Fibroblast of lung (primary cell): ENCODE results near the gene PILRB. TPM values are rescaled to one million over a fixed set of nuclear protein-coding genes. Genes with fewer than 3 reads are reported as not detected.
A peak's percentile ranks its signal among the peaks of the same experiment; 100 is the strongest.
"Not testable (repeated sequence)": the region's sequence is repeated elsewhere in the genome, so short reads cannot be mapped to it uniquely, and the experiment has no call there.

ENCODE experiments used
- DNase-seq, 2 donors: peaks; one replicate each; pipeline versions ENCODE4 v3.0.0 to v3.0.0-alpha.2; 2010; ENCODE audit warnings: low read depth in 2 of 2
- H2AFZ ChIP-seq: 2 replicates; pipeline ENCODE4 v1.5.1; 2012; ENCODE audit warnings: low read length, control low read depth, inconsistent platforms
- H3K27ac ChIP-seq: 2 replicates; pipeline ENCODE4 v1.5.1; 2011; ENCODE audit warnings: low read length, control low read depth; ENCODE audit not compliant: insufficient read depth
- H3K27me3 ChIP-seq: 2 replicates; pipeline ENCODE4 v1.5.1; 2011; ENCODE audit warnings: mild to moderate bottlenecking, low read length; ENCODE audit not compliant: control insufficient read depth, insufficient read depth
- H3K36me3 ChIP-seq: 2 replicates; pipeline ENCODE4 v1.5.1; 2011; ENCODE audit warnings: low read length; ENCODE audit not compliant: control insufficient read depth, insufficient read depth
- H3K4me1 ChIP-seq: 2 replicates; pipeline ENCODE4 v1.5.1; 2011; ENCODE audit warnings: low read length; ENCODE audit not compliant: control insufficient read depth, insufficient read depth; ENCODE audit errors: extremely low read depth
- H3K4me2 ChIP-seq: 2 replicates; pipeline ENCODE4 v1.5.1; 2011; ENCODE audit warnings: low read length, control low read depth; ENCODE audit not compliant: insufficient read depth; ENCODE audit errors: extremely low read depth
- H3K4me3 ChIP-seq, 4 experiments: fragments of 200-600 bp in 1 of 4; sonication (generic) in 1 of 4; replicated peaks in 1 of 4; 2 replicates each; pipeline ENCODE4 v1.5.1; 2011 to 2016; ENCODE audit warnings: low read length in 4 of 4, low read depth in 3 of 4, mild to moderate bottlenecking in 3 of 4, control low read depth in 2 of 4, inconsistent platforms in 1 of 4, mixed read lengths in 1 of 4; ENCODE audit not compliant: insufficient read depth in 1 of 4; ENCODE audit errors: control extremely low read depth in 1 of 4
- H3K79me2 ChIP-seq: 2 replicates; pipeline ENCODE4 v1.5.1; 2012; ENCODE audit warnings: mild to moderate bottlenecking, low read length, inconsistent platforms; ENCODE audit not compliant: control insufficient read depth, insufficient read depth
- H3K9ac ChIP-seq: 2 replicates; pipeline ENCODE4 v1.5.1; 2011; ENCODE audit warnings: mild to moderate bottlenecking, low read length, control low read depth; ENCODE audit not compliant: insufficient read depth
- H3K9me3 ChIP-seq: 2 replicates; pipeline ENCODE4 v1.5.1; 2012; ENCODE audit warnings: low read depth, low read length; ENCODE audit not compliant: control insufficient read depth, insufficient read depth
- H4K20me1 ChIP-seq: 2 replicates; pipeline ENCODE4 v1.5.1; 2011; ENCODE audit warnings: low read length; ENCODE audit not compliant: control insufficient read depth, insufficient read depth; ENCODE audit errors: extremely low read depth
- EZH2 ChIP-seq: IDR thresholded peaks from 2 replicates; pipeline ENCODE4 v1.5.1; 2012; ENCODE audit warnings: low read length, control low read depth, mild to moderate bottlenecking; ENCODE audit errors: missing control alignments
- polyA minus RNA-seq: library from RNA; depleted of rRNA, polyadenylated mRNA; stranded (reverse); fragments of >200 nt; gene quantifications from 2 replicates; pipeline ENCODE4 v1.2.3, GENCODE V29; 2011; ENCODE audit warnings: low replicate concordance
- polyA plus RNA-seq, 2 donors: library from polyadenylated mRNA; depleted of rRNA in 1 of 2; stranded (reverse) in 1 of 2; unstranded in 1 of 2; fragments of >200 nt; gene quantifications; 2 replicates each; pipeline ENCODE4 v1.2.1, GENCODE V29; 2011 to 2012; ENCODE audit warnings: missing spikeins in 1 of 2
- total RNA-seq: library from RNA; depleted of rRNA; stranded (reverse); fragments of >200 nt; gene quantifications from 2 replicates; pipeline ENCODE4 v1.2.1, GENCODE V29; 2014
- TF ChIP-seq, protein P1 (sequence below), 2 donors: IDR thresholded peaks in 1 of 2; conservative IDR thresholded peaks in 1 of 2; 1 replicate in 1 of 2; 2 replicates in 1 of 2; pipeline ENCODE4 v1.5.1; 2011 to 2012; ENCODE audit warnings: low read length in 2 of 2, control low read depth in 1 of 2, inconsistent platforms in 1 of 2, low read depth in 1 of 2, mild to moderate bottlenecking in 1 of 2

PILRB gene
- total RNA-seq = 3.6 and 4.3 TPM in 2 replicates
- 6.5 and 8.8 TPM in 2 replicates for polyA plus RNA-seq
- polyA plus RNA-seq (2012) = 2.7 TPM in 2 replicates
- 6.3 and 18.0 TPM in 2 replicates for polyA minus RNA-seq

DNA sequence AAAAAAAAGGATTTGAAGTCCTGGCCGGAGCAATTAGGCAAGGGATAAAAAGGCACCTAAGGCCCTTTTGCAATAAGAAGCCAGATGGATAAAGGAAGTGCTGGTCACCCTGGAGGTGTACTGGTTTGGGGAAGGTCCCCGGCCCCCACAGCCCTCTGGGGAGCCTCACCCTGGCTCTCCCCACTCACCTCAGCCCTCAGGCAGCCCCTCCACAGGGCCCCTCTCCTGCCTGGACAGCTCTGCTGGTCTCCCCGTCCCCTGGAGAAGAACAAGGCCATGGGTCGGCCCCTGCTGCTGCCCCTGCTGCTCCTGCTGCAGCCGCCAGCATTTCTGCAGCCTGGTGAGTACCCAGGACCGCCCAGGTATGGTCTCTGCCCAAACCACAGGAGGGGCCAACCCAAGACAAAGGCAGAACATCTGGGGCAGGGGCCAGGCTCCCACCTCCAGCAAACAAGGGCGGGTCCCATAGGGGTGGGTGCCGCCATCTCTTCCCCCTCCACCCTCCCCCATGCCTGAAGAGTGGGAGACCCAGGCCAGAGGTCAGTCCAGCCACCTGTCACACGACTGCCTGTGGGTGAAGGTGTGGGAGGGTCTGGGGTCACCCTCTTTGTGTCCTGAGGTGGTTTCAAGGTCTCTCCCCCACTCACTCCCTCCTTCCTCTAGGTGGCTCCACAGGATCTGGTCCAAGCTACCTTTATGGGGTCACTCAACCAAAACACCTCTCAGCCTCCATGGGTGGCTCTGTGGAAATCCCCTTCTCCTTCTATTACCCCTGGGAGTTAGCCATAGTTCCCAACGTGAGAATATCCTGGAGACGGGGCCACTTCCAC lies at the start of gene PILRB:
Gene PILRB (plus strand): TSS at position 91 of the 830 bp plus-strand sequence. CDS start 186 bp downstream, at position 277.
- Histone ChIP-seq H3K4me3 (no peak within 1 kb of the TSS), H2AFZ (no peak within 1 kb of the TSS), H3K27ac (no peak within 1 kb of the TSS), H3K4me2 (no peak within 1 kb of the TSS), H3K9ac (no peak within 1 kb of the TSS), H3K79me2 (no peaks in the 10 kb centered on the region), H3K36me3 (peaks cover 26% of the 10 kb centered on the region), H4K20me1 (no peaks in the 10 kb centered on the region), H3K4me1 (no peaks in the 10 kb centered on the region), H3K27me3 (no peaks in the 10 kb centered on the region), H3K9me3 (no peaks in the 10 kb centered on the region)
- DNase-seq = no peak
- TF ChIP-seq EZH2 = no peak
- TF ChIP-seq, protein P1, sequence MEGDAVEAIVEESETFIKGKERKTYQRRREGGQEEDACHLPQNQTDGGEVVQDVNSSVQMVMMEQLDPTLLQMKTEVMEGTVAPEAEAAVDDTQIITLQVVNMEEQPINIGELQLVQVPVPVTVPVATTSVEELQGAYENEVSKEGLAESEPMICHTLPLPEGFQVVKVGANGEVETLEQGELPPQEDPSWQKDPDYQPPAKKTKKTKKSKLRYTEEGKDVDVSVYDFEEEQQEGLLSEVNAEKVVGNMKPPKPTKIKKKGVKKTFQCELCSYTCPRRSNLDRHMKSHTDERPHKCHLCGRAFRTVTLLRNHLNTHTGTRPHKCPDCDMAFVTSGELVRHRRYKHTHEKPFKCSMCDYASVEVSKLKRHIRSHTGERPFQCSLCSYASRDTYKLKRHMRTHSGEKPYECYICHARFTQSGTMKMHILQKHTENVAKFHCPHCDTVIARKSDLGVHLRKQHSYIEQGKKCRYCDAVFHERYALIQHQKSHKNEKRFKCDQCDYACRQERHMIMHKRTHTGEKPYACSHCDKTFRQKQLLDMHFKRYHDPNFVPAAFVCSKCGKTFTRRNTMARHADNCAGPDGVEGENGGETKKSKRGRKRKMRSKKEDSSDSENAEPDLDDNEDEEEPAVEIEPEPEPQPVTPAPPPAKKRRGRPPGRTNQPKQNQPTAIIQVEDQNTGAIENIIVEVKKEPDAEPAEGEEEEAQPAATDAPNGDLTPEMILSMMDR (conservative IDR thresholded peaks at IDR 0.05 in 1 of 2, IDR thresholded peaks at IDR 0.05 in 1 of 2; ENCODE audit: low read depth in 1 of 2, low read length in 2 of 2) = peak in 1 of 2 donors; percentile 9

- H3K27me3 ChIP-seq, H3K9ac ChIP-seq, H4K20me1 ChIP-seq, H3K36me3 ChIP-seq, H3K4me3 ChIP-seq, H3K9me3 ChIP-seq, DNase-seq, H3K27ac ChIP-seq, H3K4me1 ChIP-seq, H2AFZ ChIP-seq, H3K4me2 ChIP-seq, H3K79me2 ChIP-seq: not testable (repeated sequence)
Measured at GRCh38 chr7:100318329-100318728, 39.6 kb upstream of the PILRB start.

DNA sequence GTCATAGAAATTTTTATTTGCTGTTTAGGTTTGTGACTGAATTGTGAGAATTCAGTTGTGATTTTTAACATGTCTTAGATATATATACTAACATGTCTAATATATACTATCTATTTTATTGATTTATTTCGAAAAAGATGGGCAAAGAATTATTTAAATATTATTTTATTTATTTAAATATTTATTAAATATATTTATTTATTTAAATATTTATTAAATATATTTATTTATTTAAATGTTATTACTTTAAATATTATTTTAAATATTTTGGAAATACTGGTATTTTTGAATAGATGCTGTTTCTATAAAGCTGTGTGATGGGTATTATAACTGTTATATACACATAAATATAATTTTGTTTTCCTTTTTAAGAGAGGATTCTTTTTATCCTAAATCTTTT lies 36.3 kb upstream of the PILRB start:
- H3K4me1 ChIP-seq, H3K9me3 ChIP-seq, H3K79me2 ChIP-seq, H3K27ac ChIP-seq, H3K4me2 ChIP-seq, H3K9ac ChIP-seq, H3K27me3 ChIP-seq, H3K36me3 ChIP-seq, H3K4me3 ChIP-seq, H2AFZ ChIP-seq, DNase-seq, H4K20me1 ChIP-seq: not testable (repeated sequence)

DNA sequence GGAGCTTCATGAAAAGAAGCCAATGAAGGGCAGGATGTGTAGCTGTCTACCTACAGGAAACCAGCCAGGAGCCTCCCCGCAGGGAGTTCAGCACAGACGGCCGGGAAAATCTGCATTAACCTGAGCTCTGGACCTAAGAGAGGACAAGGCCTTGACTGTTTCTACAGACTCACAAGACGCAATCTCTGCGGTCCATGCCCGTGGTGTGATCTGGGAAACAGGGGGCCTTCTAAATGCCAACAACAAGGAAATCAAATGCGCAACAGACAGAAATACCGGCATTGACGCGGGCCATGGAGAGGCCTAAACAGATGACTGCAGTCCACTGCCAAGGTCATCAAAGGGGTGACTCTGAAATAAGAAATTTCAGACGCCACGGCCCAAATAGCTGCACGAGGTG lies 33.7 kb upstream of the PILRB start:
- not testable (repeated sequence) for H3K27ac ChIP-seq, H3K79me2 ChIP-seq, H4K20me1 ChIP-seq, H3K9me3 ChIP-seq, H2AFZ ChIP-seq, DNase-seq, H3K27me3 ChIP-seq, H3K4me2 ChIP-seq, H3K36me3 ChIP-seq, H3K4me1 ChIP-seq, H3K9ac ChIP-seq, H3K4me3 ChIP-seq

DNA sequence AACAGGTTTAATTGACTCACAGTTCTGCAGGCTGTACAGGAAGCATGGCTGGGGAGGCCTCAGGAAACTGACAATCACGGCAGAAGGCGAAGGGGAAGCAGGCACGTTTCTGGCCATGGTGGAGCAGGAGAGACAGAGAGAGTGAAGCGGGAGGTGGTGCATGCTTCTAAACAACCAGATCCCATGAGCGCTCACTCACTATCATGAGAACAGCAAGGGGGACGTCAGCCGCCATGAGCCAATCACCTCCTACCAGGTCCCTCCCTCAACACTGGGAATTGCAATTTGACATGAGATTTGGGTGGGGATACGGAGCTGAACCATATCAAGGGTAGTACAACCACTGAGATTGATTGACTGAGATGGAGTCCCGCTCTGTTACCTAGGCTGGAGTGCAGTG lies 32.2 kb upstream of the PILRB start:
- H3K4me2 ChIP-seq, H3K27ac ChIP-seq, DNase-seq, H3K4me3 ChIP-seq, H3K9ac ChIP-seq, H3K4me1 ChIP-seq, H3K9me3 ChIP-seq, H3K79me2 ChIP-seq, H3K27me3 ChIP-seq, H4K20me1 ChIP-seq, H3K36me3 ChIP-seq, H2AFZ ChIP-seq: not testable (repeated sequence)

GRCh38 chr7:100326914-100327313 lies 31.0 kb upstream of the PILRB start:
- not testable (repeated sequence) for H3K9ac ChIP-seq, DNase-seq, H3K4me3 ChIP-seq, H3K4me2 ChIP-seq, H3K4me1 ChIP-seq, H3K9me3 ChIP-seq, H2AFZ ChIP-seq, H3K27ac ChIP-seq, H3K27me3 ChIP-seq, H3K79me2 ChIP-seq, H4K20me1 ChIP-seq, H3K36me3 ChIP-seq
